HG02884 (cell line): ENCODE measurements around the gene BRINP2.

Source experiments
- ATAC-seq: cut with Tn5 transposase; IDR thresholded peaks from one replicate; pipeline ENCODE4 v1.9.1; 2021; ENCODE audit warnings: mild to moderate bottlenecking, moderate library complexity; ENCODE audit not compliant: unreplicated experiment

Gene BRINP2

DNA sequence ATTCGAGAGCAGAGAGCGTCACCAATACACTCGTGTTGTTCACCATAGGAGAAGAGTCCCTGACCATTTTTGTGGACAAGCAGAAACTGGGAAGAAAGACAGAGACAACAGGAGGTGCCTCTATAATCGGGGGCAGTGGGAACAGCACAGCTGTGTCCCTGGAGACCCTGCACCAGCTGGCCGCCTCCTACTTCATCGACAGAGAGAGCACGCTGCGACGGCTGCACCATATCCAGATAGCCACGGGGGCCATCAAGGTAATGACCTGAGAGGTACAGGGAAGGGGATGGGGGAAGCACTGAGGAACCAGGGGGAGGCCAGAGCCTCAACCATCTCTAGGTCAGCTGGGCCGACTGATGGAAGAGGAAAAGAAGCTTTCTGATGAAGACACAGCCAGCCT is 86.4 kb downstream of the BRINP2 start:
- no peak for ATAC-seq

GRCh38 chr1:177257576-177257975 is 86.8 kb downstream of the BRINP2 start:
- ATAC-seq, result no peak

- no peak for ATAC-seq
Observed at GRCh38 chr1:177270863-177271262, 100.1 kb downstream of the BRINP2 start.

DNA sequence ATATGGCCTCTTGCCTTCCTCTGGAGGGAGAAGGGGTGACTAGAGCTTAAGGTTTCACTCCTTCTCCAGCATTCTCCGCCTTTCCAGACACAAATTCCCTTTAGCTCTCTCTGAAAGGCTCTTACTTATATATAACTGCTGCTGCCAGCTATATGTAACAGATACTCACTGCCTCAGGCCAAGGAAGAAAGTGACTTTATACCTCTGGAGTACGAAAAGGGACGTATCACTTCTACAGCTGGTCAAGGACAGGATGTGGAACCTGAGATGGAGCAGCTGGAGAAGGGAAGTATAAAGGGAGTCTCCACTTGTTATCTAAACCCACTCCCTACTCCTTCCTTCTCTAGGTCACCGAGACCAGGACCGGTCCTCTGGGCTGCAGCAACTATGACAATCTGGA is 102.4 kb downstream of the BRINP2 start:
- no peak for ATAC-seq

GRCh38 chr1:177274687-177275211 is 104.0 kb downstream of the BRINP2 start:
- no peak for ATAC-seq

DNA sequence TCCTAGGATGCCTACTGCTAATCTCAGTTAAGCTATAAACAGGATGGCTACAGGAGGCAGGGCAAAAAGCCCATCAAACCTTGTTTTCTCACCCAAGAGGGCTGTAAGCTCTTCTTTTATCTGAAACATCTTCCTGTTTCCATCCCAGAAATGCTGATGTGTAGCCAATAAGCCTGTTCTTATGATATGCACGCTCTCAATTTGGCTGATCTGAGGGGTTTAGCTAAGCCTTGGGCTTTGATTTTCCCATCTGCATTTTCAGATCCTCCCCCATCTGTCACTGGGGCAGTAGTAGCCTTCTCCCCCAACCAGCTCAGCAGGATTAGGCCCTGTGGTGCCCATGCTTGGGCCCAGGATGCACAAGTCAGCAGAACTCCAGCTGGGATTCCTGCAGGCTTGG is 105.0 kb downstream of the BRINP2 start:
- no peak for ATAC-seq

GRCh38 chr1:177278626-177279390 is 108.0 kb downstream of the BRINP2 start:
- ATAC-seq, result no peak

DNA sequence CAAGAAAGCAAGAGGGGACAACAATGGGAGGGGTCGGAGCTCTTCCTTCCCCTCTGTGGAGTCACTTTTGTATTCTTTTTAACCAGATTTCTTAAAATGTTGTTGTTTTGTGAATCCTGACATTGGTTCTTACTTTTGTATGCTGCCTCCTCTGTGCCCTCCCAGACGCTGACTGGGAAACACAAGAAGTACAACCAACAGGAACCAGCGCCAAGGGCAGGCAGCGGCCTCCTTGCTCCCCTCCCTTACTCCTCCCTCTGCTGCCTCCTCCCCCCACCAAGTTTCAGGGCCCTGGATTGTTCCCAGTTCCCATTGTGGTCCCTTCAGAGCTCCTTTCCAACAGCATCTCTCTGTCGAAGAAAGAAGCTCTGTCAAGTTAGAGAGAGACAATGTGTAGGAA is 111.1 kb downstream of the BRINP2 start:
- no peak for ATAC-seq

GRCh38 chr1:177282976-177283375 is 112.2 kb downstream of the BRINP2 start:
- no peak for ATAC-seq

- ATAC-seq, result no peak
Observed at GRCh38 chr1:177283380-177283779, 112.6 kb downstream of the BRINP2 start.

DNA sequence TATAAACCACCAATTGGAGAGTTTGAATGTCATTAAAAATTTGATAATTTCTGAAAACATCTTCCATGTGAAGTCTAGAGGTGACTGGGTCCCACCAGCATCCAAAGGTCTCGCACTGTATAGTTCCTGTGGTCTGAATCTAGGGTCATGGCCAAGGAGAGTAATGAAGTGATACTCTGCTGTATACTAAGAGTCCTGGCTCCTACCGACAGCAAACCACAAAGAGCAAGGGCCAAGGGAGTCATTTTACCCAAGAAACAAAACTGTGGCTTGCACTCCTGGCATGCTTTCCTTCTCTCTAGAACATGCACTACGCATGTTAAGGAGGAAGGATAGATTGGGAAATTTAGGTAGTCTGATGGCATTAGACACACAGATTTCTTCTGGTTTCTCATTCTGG is 115.6 kb downstream of the BRINP2 start:
- no peak for ATAC-seq

DNA sequence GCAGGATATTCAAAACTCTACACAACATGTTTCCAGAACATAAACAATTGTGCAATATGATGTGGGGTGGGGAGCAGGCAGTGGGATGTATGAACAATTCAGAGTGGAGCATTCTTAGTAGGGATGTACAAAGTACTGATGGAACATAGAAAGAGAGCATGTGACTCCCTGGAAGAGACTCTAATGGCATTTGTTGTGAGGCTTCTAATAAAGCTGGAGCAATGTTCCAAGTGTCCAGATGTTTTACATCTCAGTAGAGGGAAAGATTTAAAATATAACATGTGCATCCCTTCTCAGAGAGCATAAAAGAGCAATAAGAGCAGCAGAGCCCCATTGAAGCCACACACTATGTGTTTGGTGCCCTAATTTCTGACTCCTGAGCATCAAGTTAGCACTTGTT is 116.5 kb downstream of the BRINP2 start:
- ATAC-seq, result no peak

- ATAC-seq, result no peak
Observed at GRCh38 chr1:177287994-177288393, 117.2 kb downstream of the BRINP2 start.

DNA sequence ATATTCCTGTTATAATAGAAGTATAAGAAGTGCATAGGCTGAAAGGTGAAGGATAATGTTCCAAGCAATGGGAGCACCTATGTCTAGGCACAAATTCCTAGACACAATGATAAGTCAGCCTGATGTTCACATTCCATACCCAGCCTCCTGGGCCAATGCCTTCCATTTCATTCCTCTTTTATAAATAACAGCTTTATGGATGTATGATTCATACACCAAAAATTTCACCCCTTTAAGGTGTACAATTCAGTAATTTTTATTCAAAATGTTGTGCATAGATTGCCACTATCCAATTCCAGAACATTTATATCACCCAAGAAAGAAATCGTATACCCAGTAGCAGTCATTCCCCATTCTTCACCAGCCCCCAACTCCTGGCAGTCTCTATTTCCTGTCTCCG is 118.8 kb downstream of the BRINP2 start:
- ATAC-seq, result no peak

- ATAC-seq, result no peak
Observed at GRCh38 chr1:177300431-177300830, 129.7 kb downstream of the BRINP2 start.

DNA sequence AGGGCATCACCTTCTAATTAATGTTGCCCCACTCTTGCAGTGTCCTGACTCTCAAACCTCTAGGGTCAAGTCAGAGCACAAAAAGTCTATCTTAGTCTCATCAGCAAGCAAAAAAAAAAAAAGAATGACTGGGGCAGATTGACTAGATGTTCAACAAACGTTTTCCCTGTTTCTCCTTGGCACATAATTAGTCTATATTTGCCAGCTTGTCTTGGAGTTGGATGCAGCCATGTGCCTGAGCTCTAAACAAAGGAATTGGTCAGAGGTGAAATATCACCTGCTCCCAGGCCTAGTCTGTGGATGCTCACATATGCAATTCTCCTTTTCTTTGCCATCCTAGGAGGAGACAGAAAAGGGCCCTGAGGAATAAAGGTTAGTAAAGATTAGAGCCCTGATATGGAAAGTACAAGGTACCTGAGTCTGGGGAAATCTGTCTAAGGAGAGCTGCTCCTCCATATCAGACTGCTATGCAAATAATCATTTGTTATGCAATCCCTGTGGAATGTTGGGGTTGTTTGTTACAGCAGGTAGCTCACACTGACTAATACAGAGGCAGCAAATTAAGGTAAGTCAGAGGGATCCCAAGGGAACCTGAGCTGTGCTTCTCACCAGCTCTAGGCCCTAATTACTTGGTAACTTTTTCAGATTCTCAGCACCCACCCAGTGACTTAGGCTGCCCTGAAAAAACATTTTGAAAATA is 130.8 kb downstream of the BRINP2 start:
- ATAC-seq, result no peak

DNA sequence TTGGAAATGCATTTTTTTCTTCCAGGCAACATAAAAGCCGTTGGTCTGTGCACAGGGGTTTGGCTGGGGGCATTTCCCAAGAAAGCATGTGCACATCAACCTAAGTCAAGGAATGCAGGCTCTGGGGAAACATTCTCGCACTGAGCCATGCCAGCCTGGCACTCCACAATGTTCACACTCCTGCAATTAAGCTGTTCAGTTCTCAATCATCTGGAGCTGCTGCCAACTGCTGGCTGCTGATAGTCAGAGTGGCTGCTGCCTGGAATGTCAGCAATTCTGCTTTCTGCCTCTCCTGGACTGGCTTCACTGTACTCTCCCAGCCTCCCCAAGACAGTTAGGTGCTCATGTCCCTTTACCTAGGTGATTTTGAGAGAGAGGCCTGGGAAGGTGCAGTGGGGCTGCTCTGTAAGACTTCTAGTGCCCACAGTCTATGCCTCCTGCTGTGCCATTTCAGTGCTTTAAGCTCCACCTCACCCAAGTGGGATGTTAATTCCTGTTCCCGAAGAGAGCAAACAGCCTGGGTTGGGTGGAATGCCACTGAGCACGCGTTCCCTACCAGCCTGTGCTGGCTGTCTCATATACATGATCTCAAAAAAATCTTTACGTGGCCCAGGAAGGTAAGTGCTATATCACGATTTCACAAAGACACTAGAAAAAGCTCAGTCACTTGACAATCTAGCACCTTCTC is 131.7 kb downstream of the BRINP2 start:
- no peak for ATAC-seq

DNA sequence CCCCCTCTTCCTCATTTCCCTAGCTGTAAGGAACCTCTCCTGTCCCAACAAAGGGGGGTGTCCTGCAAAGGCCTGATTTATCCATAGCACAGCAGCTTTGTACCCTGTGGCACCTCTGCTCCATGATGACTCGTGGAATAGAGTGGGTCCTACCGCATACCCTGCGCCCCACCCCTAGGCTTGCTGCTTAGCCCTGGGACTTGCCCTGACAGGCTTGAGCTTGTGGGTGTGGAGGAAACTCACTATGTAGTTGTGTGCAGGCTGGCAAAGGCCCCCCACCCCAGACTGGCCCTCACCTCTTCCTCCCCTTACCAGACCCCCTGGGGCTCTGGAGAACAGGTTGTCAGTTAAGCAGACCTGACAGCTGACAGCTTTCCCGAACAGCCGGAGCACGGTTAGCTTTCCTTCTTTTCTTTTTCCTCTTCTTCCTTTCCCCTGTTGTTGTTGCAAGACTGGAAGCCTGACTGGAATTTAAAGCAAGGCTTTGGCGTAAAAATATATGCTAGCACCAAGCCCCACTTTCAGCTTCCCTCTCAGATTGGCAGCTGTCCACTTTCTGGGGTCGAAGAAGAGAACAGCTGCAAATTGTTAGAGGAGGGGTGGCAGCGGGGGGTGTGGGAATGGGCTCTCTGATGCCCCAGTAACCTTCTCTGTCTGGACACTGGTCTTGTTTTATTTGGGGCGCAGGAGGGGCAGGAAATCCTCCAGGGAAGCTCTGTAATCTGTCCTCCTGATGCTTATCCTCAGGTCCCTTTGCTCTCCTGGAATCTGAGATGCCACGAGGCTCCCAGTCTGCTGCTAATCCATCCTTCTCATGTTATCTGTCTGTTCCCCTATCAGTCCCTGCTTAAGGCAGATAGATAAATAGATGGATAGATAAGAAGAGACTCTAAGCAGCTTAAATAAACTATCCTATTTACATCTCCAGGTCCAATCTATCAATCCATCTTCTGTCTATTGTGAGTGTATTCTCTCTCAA is 134.6 kb downstream of the BRINP2 start:
- no peak for ATAC-seq

- ATAC-seq, result no peak
Observed at GRCh38 chr1:177306019-177306415, 135.3 kb downstream of the BRINP2 start.

- no peak for ATAC-seq
Observed at GRCh38 chr1:177306981-177307380, 136.2 kb downstream of the BRINP2 start.

DNA sequence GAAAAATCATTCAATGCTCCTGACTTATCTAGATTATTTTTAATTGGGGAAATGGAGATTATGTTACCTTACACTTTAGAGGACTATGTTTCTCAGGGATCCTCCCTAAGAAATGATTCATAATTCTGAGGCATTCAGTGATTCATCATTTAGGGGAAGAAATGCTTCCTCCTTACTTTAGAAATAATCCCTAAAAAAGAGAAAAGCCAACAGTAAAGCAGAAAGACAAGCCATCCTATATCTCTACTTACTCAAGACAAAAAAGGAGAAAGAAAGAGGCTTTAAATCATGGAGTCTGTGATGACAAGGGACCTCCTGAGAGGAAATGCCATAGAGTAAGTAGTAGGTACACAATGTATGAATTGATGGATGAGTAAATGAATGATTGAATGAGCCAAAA is 137.0 kb downstream of the BRINP2 start:
- ATAC-seq, result no peak
